HG02938 (cell line): Measurements from ENCODE around the gene PIK3IP1.
"Not testable (repeated sequence)": the region's sequence is repeated elsewhere in the genome, so short reads cannot be mapped to it uniquely, and the experiment has no call there.

Experiments used
- ATAC-seq: cut with Tn5 transposase; IDR thresholded peaks from one replicate; pipeline ENCODE4 v1.9.1; 2021; ENCODE audit warnings: mild to moderate bottlenecking, moderate library complexity; ENCODE audit not compliant: unreplicated experiment

PIK3IP1 gene

GRCh38 chr22:31292236-31292989 is at the start of gene PIK3IP1:
Gene PIK3IP1, minus strand, starts transcription at chr22:31292488. Its CDS starts 144 bp downstream, at chr22:31292344.
- no peak for ATAC-seq

DNA sequence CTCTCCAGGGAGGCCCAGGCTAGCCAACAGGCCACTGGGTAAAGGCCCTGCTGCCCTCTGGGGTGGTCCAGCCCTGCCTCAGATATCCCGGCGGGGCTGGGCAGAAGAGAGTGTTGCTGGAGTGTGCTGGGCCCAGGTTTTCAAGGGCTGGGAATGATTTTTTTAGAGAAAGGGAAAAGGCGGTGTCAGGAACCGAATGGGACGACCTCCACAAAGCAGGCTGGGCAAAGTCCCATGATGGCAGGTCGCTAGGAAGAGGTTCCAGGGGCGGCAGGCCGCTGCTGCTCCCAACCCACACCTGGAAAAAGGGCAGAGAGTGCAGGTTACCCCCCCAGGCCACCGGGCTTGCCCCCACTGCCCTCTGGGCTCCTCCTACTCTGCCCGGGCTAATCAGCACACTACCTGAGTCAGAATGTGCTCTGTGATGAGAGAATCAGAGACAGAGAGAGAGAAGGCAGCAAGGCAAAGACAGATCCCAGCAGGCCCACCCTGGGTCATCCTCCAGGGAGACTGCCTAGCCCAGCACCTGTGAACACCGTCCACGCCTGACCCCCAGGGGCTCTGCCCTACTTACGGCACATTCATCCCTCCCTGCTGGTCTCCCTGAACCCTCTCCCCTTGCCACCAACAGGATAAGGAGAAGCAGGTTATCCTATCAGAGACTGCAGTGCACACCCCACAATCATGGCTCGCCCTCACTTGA is 49.2 kb upstream of the PIK3IP1 start:
- no peak for ATAC-seq

DNA sequence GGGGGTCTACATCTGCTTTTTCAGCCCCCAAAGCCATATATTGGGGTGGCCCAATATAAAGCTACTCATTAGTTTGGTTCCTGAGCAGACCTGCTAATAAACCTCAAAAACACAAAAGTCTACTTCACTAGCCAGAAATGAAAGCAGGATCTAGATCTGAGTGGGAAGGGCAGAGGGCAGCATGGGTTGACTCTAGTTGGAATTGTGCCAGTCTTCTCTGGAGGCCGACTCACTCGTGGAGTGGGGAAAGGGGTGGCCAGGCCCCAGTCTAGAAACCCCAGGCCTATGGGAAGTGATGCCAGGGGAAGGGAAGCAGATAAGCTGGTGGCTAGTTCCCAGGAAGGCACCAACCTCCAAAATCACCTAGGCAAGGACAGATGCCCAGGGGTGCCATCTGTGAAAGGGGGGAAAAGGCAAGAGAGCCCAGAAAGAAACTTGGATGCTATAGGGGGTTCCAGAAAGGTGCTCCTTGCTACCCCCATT is 48.5 kb upstream of the PIK3IP1 start:
- no peak for ATAC-seq

DNA sequence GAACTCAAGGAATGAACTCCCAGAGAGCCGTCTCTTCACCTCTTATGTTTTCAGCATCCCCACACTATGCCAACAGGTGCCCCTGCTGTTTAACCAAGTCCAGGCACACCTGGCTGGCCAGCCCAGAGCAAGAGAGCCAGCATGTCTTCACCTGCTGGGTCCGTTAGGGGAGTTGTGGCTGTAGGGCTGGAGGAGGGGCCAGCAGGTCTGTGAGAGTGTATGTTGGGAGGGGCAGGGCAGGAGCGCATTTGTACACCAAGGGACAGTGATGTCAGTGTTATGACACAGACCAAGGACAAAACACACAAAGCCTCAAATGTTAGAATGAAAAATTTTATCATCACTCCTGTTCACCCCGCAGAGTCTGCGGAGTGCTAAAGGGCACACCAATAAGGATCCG is 48.1 kb upstream of the PIK3IP1 start:
- ATAC-seq: no peak

- ATAC-seq: no peak
Measured at GRCh38 chr22:31339148-31339832, 47.0 kb upstream of the PIK3IP1 start.

GRCh38 chr22:31337178-31337577 is 44.9 kb upstream of the PIK3IP1 start:
- ATAC-seq: no peak

DNA sequence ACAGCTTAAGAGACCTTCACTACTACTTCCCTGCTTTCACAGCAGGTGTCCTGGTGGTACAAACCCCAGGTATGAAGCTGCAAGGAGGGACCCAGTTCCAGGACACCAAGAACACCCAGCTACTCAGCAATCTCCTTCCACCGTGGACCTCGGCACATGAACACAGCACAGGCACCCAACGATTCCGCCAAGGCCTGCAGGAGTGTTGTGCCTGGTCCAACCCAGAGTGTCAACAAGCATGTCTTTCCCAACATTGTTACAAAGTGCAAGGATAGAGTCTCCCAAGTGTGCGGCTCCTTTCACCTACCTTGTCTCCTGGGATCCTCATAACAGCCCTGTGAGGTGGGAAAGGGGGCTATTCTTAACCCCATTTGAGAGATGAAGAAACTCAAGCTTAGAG is 42.0 kb upstream of the PIK3IP1 start:
- no peak for ATAC-seq

GRCh38 chr22:31333641-31334040 is 41.4 kb upstream of the PIK3IP1 start:
- ATAC-seq: no peak

DNA sequence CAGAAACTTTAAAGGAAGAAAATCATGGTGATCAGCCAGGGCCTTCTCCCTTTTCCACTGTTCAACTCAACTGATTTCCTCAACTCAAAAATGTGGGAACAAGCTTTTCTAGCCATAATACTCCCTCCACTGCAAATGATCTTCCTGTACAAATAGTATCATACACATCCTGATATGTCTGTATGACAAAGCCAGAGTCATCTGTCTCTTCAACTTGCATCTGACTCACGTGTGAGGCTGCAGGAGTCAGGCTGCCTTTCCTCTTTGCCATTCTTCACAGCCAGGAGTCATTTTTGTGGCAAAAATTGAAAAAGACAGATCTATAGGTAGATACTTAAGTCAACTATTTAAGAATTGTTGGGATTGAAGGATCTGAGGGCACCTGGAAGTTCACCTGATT is 40.6 kb upstream of the PIK3IP1 start:
- no peak for ATAC-seq

DNA sequence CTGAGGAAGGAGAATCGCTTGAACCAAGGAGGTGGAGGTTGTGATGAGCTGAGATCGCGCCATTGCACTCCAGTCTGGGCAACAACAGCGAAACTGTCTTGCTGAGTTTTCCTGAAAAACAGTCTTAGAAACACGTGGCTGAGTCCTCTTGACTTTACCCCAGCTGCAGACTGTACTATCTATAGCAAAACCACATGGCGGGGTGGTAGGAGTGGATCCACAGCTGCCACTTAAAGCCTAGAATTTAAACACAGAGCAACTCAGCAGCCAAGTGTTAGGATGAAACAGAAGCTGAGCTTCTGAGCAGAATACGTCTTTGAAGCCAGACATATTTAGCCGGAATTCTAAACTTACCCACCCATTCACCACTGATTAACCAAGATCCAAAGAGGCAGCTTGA is 39.7 kb upstream of the PIK3IP1 start:
- no peak for ATAC-seq

DNA sequence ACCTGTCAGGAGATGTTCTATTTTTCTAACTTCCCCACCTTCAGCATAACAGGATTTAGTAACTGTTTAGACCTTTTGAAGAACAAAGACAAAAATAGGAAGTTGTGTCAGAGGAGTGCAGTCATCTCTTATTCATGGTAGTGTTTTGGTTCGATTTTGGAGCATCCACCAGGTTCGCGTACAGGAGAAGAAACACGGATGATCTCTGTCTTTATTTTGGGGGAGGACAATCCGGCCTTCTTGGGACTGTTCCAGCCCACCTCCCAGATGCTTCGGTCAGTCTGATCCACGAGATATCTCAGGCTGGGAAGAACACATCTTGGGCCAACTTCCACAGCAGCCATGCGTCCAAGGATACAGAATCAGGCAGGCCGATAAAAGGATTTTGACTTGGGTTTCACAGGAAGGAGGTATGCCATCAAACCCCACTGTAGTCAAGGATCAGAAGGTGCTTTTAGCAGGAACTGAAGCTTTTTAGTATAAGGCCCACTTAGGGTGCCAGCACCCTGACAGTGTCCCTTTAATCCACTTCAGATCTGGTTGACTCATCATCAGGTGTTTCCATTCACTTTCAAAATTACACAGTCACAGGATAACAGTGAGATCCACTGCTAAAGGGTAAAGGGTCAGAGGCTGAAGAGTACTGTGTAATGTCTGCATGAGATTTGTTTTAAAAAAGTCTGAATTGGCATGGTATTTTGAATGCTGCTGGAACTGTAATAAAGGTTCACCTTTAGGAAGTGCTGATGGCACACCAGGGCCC is 37.3 kb upstream of the PIK3IP1 start:
- ATAC-seq: no peak

- no peak for ATAC-seq
Measured at GRCh38 chr22:31329029-31329428, 36.7 kb upstream of the PIK3IP1 start.

DNA sequence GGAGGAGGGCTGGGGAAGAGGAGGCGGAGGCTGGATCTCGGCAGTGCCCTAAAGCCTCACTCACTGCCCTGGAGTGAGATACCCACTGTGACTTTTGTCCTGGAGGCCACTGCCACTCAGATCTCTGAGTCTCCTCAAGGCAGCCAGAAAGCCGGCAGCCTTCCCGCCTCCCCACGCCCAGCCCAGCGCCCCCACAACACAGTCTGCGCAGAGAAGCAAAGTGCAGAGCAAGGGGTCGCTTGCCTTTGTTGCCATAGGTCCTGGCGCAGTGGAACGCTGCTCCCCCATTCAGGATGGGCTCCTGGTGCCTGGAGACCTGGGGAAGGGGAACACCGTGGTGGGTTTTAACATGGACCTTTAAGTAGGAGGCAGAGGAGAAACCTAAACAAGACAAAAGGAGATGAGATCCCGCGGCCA is 36.3 kb upstream of the PIK3IP1 start:
- ATAC-seq: no peak

DNA sequence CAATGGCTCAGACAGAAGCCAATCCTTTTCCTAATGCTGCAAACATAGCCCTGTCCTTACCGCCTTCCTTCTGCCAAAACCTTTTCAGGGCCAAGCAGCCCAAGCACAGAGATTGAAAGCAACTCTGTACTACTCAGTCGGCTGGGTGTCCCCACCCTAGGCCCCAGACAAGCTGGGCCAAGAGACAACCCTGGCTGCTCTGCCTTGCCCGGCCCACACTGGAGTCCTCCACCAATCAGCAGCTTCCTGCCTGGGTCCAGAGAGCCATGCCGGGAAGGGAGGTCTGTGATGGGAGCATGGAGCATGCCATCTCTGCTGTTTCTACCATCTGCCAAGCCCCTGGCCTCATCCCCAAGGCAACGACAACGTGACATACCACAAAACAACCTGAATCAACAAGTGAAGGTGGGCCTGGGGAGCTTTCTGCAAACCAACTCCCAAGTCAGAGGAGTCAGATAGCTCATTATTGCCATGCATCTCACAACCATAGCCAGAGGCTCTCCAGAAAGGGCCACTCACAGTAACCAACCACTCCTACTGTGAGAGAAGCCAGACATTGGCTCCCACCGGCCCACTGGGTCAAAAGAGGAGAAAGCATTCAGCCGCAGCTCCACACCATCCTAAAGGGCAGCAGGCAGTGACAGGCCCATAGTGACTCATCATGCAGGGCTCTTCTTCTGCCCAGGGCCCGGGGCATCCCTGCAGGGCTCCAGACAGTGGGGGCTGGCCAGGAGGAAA is 35.7 kb upstream of the PIK3IP1 start:
- ATAC-seq: no peak

GRCh38 chr22:31326877-31327276 is 34.6 kb upstream of the PIK3IP1 start:
- no peak for ATAC-seq

- no peak for ATAC-seq
Measured at GRCh38 chr22:31323578-31324550, 31.6 kb upstream of the PIK3IP1 start.

- no peak for ATAC-seq
Measured at GRCh38 chr22:31321421-31321820, 29.1 kb upstream of the PIK3IP1 start.

DNA sequence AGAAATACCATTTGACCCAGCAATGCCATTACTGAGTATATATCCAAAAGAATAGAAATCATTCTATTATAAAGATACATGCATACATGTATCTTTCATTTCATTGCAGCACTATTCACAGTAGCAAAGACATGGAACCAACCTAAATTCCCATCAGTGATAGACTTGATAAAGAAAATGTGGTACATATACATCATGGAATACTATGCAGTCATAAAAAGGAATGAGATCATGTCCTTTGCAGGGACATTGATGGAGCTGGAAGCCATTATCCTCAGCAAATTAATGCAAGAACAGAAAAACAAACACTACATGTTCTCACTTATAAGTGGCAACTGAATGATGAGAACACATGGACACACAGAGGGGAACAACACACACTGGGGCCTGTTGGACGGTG is 21.9 kb upstream of the PIK3IP1 start:
- ATAC-seq: not testable (repeated sequence)
